Mesenteric fat pad (tissue), 1 donor: ENCODE measurements around the gene NF2. TPM values are rescaled to one million over a fixed set of nuclear protein-coding genes. Genes with fewer than 3 reads are reported as not detected.

ENCODE experiments used
- DNase-seq: peaks from one replicate; pipeline ENCODE4 v3.0.0-alpha.2; 2020; ENCODE audit warnings: low spot score
- total RNA-seq: library from RNA; stranded (reverse); fragmentation: NEBNext Ultra II Directional; extraction: Animal tissue kit (Norgen Biotek cat#: 25700); gene quantifications from one replicate; pipeline ENCODE4 v1.2.1, GENCODE V29; 2021
- donor health status: DM: yes; HTN: yes; CAD: no.

Gene NF2
- total RNA-seq, 1 donor from 2014 or later, result 34.1 TPM

DNA sequence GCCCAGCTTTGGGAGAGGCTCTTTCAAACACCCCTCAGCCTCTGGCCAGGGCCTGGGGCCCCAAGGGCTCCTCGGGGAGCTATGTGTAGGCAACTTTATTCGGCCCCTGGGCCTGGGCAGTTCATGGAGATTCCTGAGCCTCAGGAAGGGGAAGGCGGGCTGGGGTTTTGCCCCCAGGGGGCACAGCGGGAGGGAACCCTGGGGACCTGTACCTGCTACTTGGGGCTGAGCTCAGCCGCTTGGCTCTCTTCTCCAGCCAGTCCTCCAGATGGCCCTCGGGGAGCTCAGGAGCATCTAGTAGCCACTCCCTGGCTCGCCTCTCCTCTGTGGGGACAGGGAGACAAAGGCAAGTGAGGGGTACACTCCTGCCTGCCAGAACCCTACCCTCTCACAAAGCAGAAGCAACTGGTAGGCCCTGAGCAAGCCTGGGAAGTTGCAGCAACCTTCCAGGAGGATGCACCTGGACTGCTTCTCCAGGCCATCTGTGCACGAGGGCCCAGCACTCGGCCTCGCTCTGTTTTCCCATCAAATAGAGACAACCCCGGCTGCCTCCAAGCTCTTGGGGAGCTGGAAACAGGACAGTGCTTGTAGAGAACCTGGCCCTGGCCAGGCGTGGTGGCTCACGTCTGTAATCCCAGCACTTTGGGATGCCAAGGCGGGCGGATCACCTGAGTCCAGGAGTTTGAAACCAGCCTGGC lies 134.8 kb downstream of the NF2 start:
- no peak for DNase-seq

DNA sequence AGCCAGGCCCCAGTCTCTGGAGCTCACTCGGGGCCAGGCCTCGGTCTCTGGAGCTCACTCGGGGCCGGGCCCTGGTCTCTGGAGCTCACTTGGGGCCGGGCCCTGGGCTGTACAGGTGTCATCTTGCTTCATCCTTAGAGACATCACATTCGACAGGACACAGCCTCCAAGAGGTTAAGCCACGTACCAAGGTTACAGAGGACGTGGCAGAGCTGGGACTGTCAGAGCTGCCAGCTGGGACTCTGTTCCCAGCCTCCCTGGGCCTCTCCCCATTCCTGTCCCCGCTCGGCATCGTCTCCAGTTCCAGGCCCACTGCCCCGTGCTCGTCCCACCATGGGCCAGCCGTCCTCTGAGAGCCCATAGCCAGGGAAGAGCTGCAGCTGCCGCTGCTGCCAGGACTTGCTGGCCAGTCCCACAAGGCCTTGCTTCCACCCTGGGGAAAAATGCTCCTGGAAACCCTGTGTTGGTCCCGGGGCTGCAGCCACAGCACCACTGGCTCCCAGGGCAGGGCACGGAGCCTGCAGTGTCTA lies 136.0 kb downstream of the NF2 start:
- no peak for DNase-seq

GRCh38 chr22:29740216-29740615 lies 136.8 kb downstream of the NF2 start:
- DNase-seq, result no peak

GRCh38 chr22:29741926-29742325 lies 138.5 kb downstream of the NF2 start:
- no peak for DNase-seq

DNA sequence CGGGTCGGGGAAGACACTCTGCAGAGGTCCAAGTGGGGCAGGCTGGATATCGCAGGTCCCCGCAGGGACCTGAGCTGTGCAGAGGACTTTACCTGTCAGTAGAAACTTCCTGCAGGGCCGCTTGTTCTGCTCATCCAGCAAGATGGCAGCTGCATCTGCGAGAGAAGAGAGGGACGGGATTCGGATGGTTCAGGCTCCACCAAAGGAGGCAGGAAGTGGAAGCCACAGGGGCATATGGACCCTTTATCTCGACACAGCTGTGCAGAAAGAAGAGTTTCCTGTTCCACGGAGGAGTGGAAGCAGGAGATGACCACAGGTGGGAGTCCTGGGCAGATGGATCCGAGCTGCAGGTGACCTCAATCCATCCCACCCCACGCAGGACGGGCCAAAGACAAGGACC lies 138.9 kb downstream of the NF2 start:
- DNase-seq, result no peak

DNA sequence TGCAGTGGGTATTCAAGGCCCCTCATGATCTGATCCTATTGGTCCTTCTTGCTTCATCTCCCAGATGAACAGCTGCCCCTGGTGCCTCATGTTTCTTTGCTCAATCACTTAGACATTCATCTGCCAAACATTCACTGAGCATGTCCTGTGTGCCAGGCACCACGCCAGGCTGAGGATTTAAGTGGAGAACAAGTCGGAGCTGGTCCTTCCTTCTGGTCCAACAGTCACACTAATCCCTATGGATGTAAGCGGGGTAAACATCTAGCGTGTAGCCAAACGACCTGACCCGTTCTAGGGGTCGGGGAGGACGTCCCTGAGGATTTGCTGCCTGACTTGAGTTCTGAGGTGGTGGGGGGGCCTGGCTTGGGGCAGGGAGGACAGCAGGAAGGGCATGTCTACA lies 141.5 kb downstream of the NF2 start:
- no peak for DNase-seq

DNA sequence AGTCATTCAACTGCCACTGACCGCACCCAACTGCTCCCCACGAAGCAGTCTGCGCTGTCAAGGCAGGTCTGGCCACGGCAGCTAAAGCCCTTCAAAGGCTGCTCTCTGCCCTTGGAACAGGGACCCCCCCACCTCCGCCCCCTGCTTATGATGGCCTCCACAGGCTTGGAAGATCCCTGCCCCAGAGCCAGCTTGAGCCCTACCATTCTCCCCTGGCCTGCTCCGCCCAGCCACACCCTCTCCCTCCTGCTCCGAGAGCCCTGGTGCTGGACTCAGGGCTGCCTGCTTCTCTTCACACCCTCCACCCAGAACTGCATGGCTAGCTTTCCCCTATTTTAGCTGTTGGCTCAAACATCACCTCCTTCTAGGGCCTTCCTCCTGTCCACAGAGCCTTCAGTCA lies 144.4 kb downstream of the NF2 start:
- DNase-seq, result no peak

Other genes starting within 250 kb of the NF2 start
- gene AP1B1, start 215.1 kb upstream of the NF2 start, total RNA-seq, result 89.3 TPM
- gene RFPL1, start 165.1 kb upstream of the NF2 start, total RNA-seq, result not detected
- 0.87 TPM for gene NEFH, start 123.4 kb upstream of the NF2 start, total RNA-seq
- 33.3 TPM for gene THOC5, start 49.9 kb upstream of the NF2 start, total RNA-seq
- gene NIPSNAP1, start 22.5 kb upstream of the NF2 start, total RNA-seq, result 7.9 TPM
- gene CABP7, start 116.4 kb downstream of the NF2 start, total RNA-seq, result not detected
- 17.8 TPM for gene ZMAT5, start 163.4 kb downstream of the NF2 start, total RNA-seq
- gene UQCR10, start 163.7 kb downstream of the NF2 start, total RNA-seq, result 81.1 TPM
- gene ASCC2, start 234.6 kb downstream of the NF2 start, total RNA-seq, result 73.9 TPM